Measurements from ENCODE around the gene CD101.

Gene CD101

GRCh38 chr1:116984406-116985160 is 17.0 kb upstream of the CD101 start:
- no peak overlapping the region for H3K27ac ChIP-seq (replicated peaks)
- no peak for DNase-seq (ENCODE audit: low read depth in 1 of 2, low spot score in 1 of 2)
- no peak overlapping the region for H3K4me3 ChIP-seq (replicated peaks; ENCODE audit: insufficient read depth, low read length)
- no peak for TF ChIP-seq SPI1 (IDR thresholded peaks at IDR 0.05; ENCODE audit: borderline replicate concordance, low read depth)
- TF ChIP-seq GABPA (IDR thresholded peaks at IDR 0.05; ENCODE audit: low read depth), result no peak
- TF ChIP-seq, protein P1, sequence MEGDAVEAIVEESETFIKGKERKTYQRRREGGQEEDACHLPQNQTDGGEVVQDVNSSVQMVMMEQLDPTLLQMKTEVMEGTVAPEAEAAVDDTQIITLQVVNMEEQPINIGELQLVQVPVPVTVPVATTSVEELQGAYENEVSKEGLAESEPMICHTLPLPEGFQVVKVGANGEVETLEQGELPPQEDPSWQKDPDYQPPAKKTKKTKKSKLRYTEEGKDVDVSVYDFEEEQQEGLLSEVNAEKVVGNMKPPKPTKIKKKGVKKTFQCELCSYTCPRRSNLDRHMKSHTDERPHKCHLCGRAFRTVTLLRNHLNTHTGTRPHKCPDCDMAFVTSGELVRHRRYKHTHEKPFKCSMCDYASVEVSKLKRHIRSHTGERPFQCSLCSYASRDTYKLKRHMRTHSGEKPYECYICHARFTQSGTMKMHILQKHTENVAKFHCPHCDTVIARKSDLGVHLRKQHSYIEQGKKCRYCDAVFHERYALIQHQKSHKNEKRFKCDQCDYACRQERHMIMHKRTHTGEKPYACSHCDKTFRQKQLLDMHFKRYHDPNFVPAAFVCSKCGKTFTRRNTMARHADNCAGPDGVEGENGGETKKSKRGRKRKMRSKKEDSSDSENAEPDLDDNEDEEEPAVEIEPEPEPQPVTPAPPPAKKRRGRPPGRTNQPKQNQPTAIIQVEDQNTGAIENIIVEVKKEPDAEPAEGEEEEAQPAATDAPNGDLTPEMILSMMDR (IDR thresholded peaks at IDR 0.05; ENCODE audit: insufficient read depth, low read length), result no peak
- TF ChIP-seq POLR2AphosphoS5 (IDR thresholded peaks at IDR 0.05; ENCODE audit: low read depth), result no peak
- TF ChIP-seq REST (IDR thresholded peaks at IDR 0.05; ENCODE audit: insufficient replicate concordance, low read depth), result no peak
- H3K27me3 ChIP-seq (ENCODE audit: insufficient read depth, poor library complexity, severe bottlenecking), result no peaks in the 10 kb centered on the region

DNA sequence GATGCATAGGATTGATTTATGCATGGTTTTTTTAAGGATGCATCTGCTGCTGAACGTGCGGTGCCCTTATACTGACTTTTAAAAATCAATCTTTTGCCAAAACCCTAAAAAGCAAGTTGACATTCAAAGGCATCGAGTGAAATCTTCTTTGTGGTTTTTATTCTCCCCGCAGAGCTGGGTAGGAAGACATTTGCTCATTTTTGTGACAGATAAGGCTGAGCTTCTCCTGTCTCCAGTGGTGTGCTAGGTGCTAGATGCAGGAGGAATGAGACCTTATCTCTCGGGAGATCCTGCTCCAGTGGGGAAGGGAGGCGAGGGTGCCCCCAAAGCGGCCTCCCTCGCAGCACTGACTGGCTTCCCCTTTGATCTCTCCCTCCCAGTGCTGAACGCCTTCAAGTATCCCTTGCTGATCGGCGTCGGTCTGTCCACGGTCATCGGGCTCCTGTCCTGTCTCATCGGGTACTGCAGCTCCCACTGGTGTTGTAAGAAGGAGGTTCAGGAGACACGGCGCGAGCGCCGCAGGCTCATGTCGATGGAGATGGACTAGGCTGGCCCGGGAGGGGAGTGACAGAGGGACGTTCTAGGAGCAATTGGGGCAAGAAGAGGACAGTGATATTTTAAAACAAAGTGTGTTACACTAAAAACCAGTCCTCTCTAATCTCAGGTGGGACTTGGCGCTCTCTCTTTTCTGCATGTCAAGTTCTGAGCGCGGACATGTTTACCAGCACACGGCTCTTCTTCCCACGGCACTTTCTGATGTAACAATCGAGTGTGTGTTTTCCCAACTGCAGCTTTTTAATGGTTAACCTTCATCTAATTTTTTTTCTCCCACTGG is 14.9 kb upstream of the CD101 start:
- DNase-seq (ENCODE audit: low read depth in 1 of 2, low spot score in 1 of 2), result no peak
- H3K27me3 ChIP-seq (ENCODE audit: insufficient read depth, poor library complexity, severe bottlenecking), result no peaks in the 10 kb centered on the region
- H3K27ac ChIP-seq (replicated peaks), result no peak overlapping the region
- H3K4me3 ChIP-seq (replicated peaks; ENCODE audit: insufficient read depth, low read length), result no peak overlapping the region
- TF ChIP-seq SPI1 (IDR thresholded peaks at IDR 0.05; ENCODE audit: borderline replicate concordance, low read depth) (no peak), GABPA (IDR thresholded peaks at IDR 0.05; ENCODE audit: low read depth) (no peak), REST (IDR thresholded peaks at IDR 0.05; ENCODE audit: insufficient replicate concordance, low read depth) (no peak), POLR2AphosphoS5 (IDR thresholded peaks at IDR 0.05; ENCODE audit: low read depth) (no peak)
- TF ChIP-seq, protein P1 (IDR thresholded peaks at IDR 0.05; ENCODE audit: insufficient read depth, low read length), result no peak

GRCh38 chr1:116987256-116987555 is 14.4 kb upstream of the CD101 start:
- TF ChIP-seq, protein P1 (IDR thresholded peaks at IDR 0.05; ENCODE audit: insufficient read depth, low read length), result no peak
- no peak for TF ChIP-seq POLR2AphosphoS5 (IDR thresholded peaks at IDR 0.05; ENCODE audit: low read depth)
- no peak for TF ChIP-seq GABPA (IDR thresholded peaks at IDR 0.05; ENCODE audit: low read depth)
- TF ChIP-seq SPI1 (IDR thresholded peaks at IDR 0.05; ENCODE audit: borderline replicate concordance, low read depth), result no peak
- TF ChIP-seq REST (IDR thresholded peaks at IDR 0.05; ENCODE audit: insufficient replicate concordance, low read depth), result no peak
- Histone ChIP-seq H3K27ac (replicated peaks) (no peak overlapping the region), H3K27me3 (ENCODE audit: insufficient read depth, poor library complexity, severe bottlenecking) (no peaks in the 10 kb centered on the region), H3K4me3 (replicated peaks; ENCODE audit: insufficient read depth, low read length) (no peak overlapping the region)
- peak in 1 of 2 experiments; percentile 23 for DNase-seq (ENCODE audit: low read depth in 1 of 2, low spot score in 1 of 2)
